ENCODE measurements around the gene SPTLC3. TPM values are rescaled to one million over a fixed set of nuclear protein-coding genes. Genes with fewer than 3 reads are reported as not detected.
"Not testable (repeated sequence)": the region's sequence is repeated elsewhere in the genome, so short reads cannot be mapped to it uniquely, and the experiment has no call there.

SPTLC3 gene
- polyA plus RNA-seq, 4 donors = 4.3 to 60.2 (median 5.8) TPM

GRCh38 chr20:12978613-12979495 is 29.9 kb upstream of the SPTLC3 start:
- Histone ChIP-seq H3K4me3 (ENCODE audit: low read depth in 1 of 3, low read length in 3 of 3) (no peak overlapping the region), H3K27me3 (ENCODE audit: control insufficient read depth in 3 of 3, insufficient read depth in 3 of 3, low read length in 3 of 3) (no peaks in the 10 kb centered on the region), H3K36me3 (ENCODE audit: control insufficient read depth in 3 of 3, insufficient read depth in 2 of 3, low read depth in 1 of 3, low read length in 3 of 3) (no peaks in the 10 kb centered on the region), H3K27ac (ENCODE audit: low read depth in 1 of 3, low read length in 2 of 3) (no peak overlapping the region), H3K4me1 (ENCODE audit: control insufficient read depth in 3 of 3, insufficient read depth in 2 of 3, low read depth in 1 of 3, low read length in 2 of 3) (peaks cover 0 to 17% (median 0%) of the 10 kb centered on the region in 3 donors), H3K9me3 (ENCODE audit: control insufficient read depth in 2 of 2, insufficient read depth in 1 of 2, low read depth in 1 of 2, low read length in 1 of 2) (no peaks in the 10 kb centered on the region)
- 80 to 87% (median 87%) methylated on average over 4 of the region's 4 CpGs for WGBS, 3 donors
- no peak for FAIRE-seq
- no peak for DNase-seq

- not testable (repeated sequence) for H3K27ac ChIP-seq (ENCODE audit: low read depth in 1 of 3, low read length in 2 of 3); FAIRE-seq; DNase-seq; H3K27me3 ChIP-seq (ENCODE audit: control insufficient read depth in 3 of 3, insufficient read depth in 3 of 3, low read length in 3 of 3); H3K36me3 ChIP-seq (ENCODE audit: control insufficient read depth in 3 of 3, insufficient read depth in 2 of 3, low read depth in 1 of 3, low read length in 3 of 3); H3K9me3 ChIP-seq (ENCODE audit: control insufficient read depth in 2 of 2, insufficient read depth in 1 of 2, low read depth in 1 of 2, low read length in 1 of 2); H3K4me3 ChIP-seq (ENCODE audit: low read depth in 1 of 3, low read length in 3 of 3)
- WGBS, 3 donors = 90 to 97% (median 93%) methylated on average over 3 of the region's 3 CpGs
- H3K4me1 ChIP-seq (ENCODE audit: control insufficient read depth in 3 of 3, insufficient read depth in 2 of 3, low read depth in 1 of 3, low read length in 2 of 3) = peaks cover 0 to 19% (median 0%) of the 10 kb centered on the region in 3 donors
Measured at GRCh38 chr20:12979713-12980112, 29.1 kb upstream of the SPTLC3 start.

- DNase-seq (no peak), FAIRE-seq (no peak)
Measured at GRCh38 chr20:12982098-12982497, 26.7 kb upstream of the SPTLC3 start.

GRCh38 chr20:12984069-12984765 is 24.6 kb upstream of the SPTLC3 start:
- Histone ChIP-seq H3K4me1 (ENCODE audit: control insufficient read depth in 3 of 3, insufficient read depth in 2 of 3, low read depth in 1 of 3, low read length in 2 of 3) (peaks cover 0 to 12% (median 0%) of the 10 kb centered on the region in 3 donors), H3K4me3 (ENCODE audit: low read depth in 1 of 3, low read length in 3 of 3) (no peak overlapping the region), H3K9me3 (ENCODE audit: control insufficient read depth in 2 of 2, insufficient read depth in 1 of 2, low read depth in 1 of 2, low read length in 1 of 2) (no peaks in the 10 kb centered on the region), H3K36me3 (ENCODE audit: control insufficient read depth in 3 of 3, insufficient read depth in 2 of 3, low read depth in 1 of 3, low read length in 3 of 3) (no peaks in the 10 kb centered on the region), H3K27me3 (ENCODE audit: control insufficient read depth in 3 of 3, insufficient read depth in 3 of 3, low read length in 3 of 3) (no peaks in the 10 kb centered on the region), H3K27ac (ENCODE audit: low read depth in 1 of 3, low read length in 2 of 3) (no peak overlapping the region)
- FAIRE-seq (no peak), DNase-seq (peak; percentile 52 to 66)
- 23 to 54% (median 38%) methylated on average over 2 of the region's 2 CpGs for WGBS, 3 donors

More at GRCh38 chr20:12982098-12982497, 26.7 kb upstream of the SPTLC3 start:
- H3K4me3 ChIP-seq (ENCODE audit: low read depth in 1 of 3, low read length in 3 of 3) = no peak overlapping the region
- WGBS, 3 donors = 84 to 88% (median 87%) methylated on average over 2 of the region's 2 CpGs
- H3K36me3 ChIP-seq (ENCODE audit: control insufficient read depth in 3 of 3, insufficient read depth in 2 of 3, low read depth in 1 of 3, low read length in 3 of 3) = no peaks in the 10 kb centered on the region
- H3K9me3 ChIP-seq (ENCODE audit: control insufficient read depth in 2 of 2, insufficient read depth in 1 of 2, low read depth in 1 of 2, low read length in 1 of 2) = no peaks in the 10 kb centered on the region
- H3K4me1 ChIP-seq (ENCODE audit: control insufficient read depth in 3 of 3, insufficient read depth in 2 of 3, low read depth in 1 of 3, low read length in 2 of 3) = peaks cover 0 to 18% (median 0%) of the 10 kb centered on the region in 3 donors
- H3K27ac ChIP-seq (ENCODE audit: low read depth in 1 of 3, low read length in 2 of 3) = no peak overlapping the region
- H3K27me3 ChIP-seq (ENCODE audit: control insufficient read depth in 3 of 3, insufficient read depth in 3 of 3, low read length in 3 of 3) = no peaks in the 10 kb centered on the region

- no peak overlapping the region for H3K4me3 ChIP-seq (ENCODE audit: low read depth in 1 of 3, low read length in 3 of 3)
- H3K27ac ChIP-seq (ENCODE audit: low read depth in 1 of 3, low read length in 2 of 3) = no peak overlapping the region
- peak in 1 of 2 donors; percentile 63 for DNase-seq
- H3K4me1 ChIP-seq (ENCODE audit: control insufficient read depth in 3 of 3, insufficient read depth in 2 of 3, low read depth in 1 of 3, low read length in 2 of 3) = peaks cover 0 to 12% (median 0%) of the 10 kb centered on the region in 3 donors
- FAIRE-seq = no peak
- 5 to 47% (median 29%) methylated on average over 2 of the region's 2 CpGs for WGBS, 3 donors
- no peaks in the 10 kb centered on the region for H3K9me3 ChIP-seq (ENCODE audit: control insufficient read depth in 2 of 2, insufficient read depth in 1 of 2, low read depth in 1 of 2, low read length in 1 of 2)
- no peaks in the 10 kb centered on the region for H3K36me3 ChIP-seq (ENCODE audit: control insufficient read depth in 3 of 3, insufficient read depth in 2 of 3, low read depth in 1 of 3, low read length in 3 of 3)
- no peaks in the 10 kb centered on the region for H3K27me3 ChIP-seq (ENCODE audit: control insufficient read depth in 3 of 3, insufficient read depth in 3 of 3, low read length in 3 of 3)
Measured at GRCh38 chr20:12984863-12985262, 23.9 kb upstream of the SPTLC3 start.

- FAIRE-seq (no peak), DNase-seq (no peak)
- H3K4me1 ChIP-seq (ENCODE audit: control insufficient read depth in 3 of 3, insufficient read depth in 2 of 3, low read depth in 1 of 3, low read length in 2 of 3) = peaks cover 0 to 12% (median 0%) of the 10 kb centered on the region in 3 donors
- H3K27me3 ChIP-seq (ENCODE audit: control insufficient read depth in 3 of 3, insufficient read depth in 3 of 3, low read length in 3 of 3) = no peaks in the 10 kb centered on the region
- no peaks in the 10 kb centered on the region for H3K36me3 ChIP-seq (ENCODE audit: control insufficient read depth in 3 of 3, insufficient read depth in 2 of 3, low read depth in 1 of 3, low read length in 3 of 3)
- no peak overlapping the region for H3K4me3 ChIP-seq (ENCODE audit: low read depth in 1 of 3, low read length in 3 of 3)
- no peak overlapping the region for H3K27ac ChIP-seq (ENCODE audit: low read depth in 1 of 3, low read length in 2 of 3)
- no peaks in the 10 kb centered on the region for H3K9me3 ChIP-seq (ENCODE audit: control insufficient read depth in 2 of 2, insufficient read depth in 1 of 2, low read depth in 1 of 2, low read length in 1 of 2)
- WGBS, 3 donors = 75 to 80% (median 79%) methylated on average over 3 of the region's 3 CpGs
Measured at GRCh38 chr20:12987261-12987660, 21.5 kb upstream of the SPTLC3 start.

- no peak for DNase-seq
- Histone ChIP-seq H3K36me3 (ENCODE audit: control insufficient read depth in 3 of 3, insufficient read depth in 2 of 3, low read depth in 1 of 3, low read length in 3 of 3) (no peaks in the 10 kb centered on the region), H3K4me1 (ENCODE audit: control insufficient read depth in 3 of 3, insufficient read depth in 2 of 3, low read depth in 1 of 3, low read length in 2 of 3) (peaks cover 0 to 7% (median 0%) of the 10 kb centered on the region in 3 donors), H3K27ac (ENCODE audit: low read depth in 1 of 3, low read length in 2 of 3) (no peak overlapping the region), H3K27me3 (ENCODE audit: control insufficient read depth in 3 of 3, insufficient read depth in 3 of 3, low read length in 3 of 3) (no peaks in the 10 kb centered on the region), H3K4me3 (ENCODE audit: low read depth in 1 of 3, low read length in 3 of 3) (no peak overlapping the region), H3K9me3 (ENCODE audit: control insufficient read depth in 2 of 2, insufficient read depth in 1 of 2, low read depth in 1 of 2, low read length in 1 of 2) (no peaks in the 10 kb centered on the region)
- 80 to 89% (median 82%) methylated on average over 3 of the region's 3 CpGs for WGBS, 3 donors
- FAIRE-seq = no peak
Measured at GRCh38 chr20:12989586-12990115, 19.1 kb upstream of the SPTLC3 start.

GRCh38 chr20:12997128-12997655 is 11.6 kb upstream of the SPTLC3 start:
- H3K36me3 ChIP-seq (ENCODE audit: control insufficient read depth in 3 of 3, insufficient read depth in 2 of 3, low read depth in 1 of 3, low read length in 3 of 3) = no peaks in the 10 kb centered on the region
- H3K27ac ChIP-seq (ENCODE audit: low read depth in 1 of 3, low read length in 2 of 3) = no peak overlapping the region
- WGBS, 3 donors = 63 to 89% (median 74%) methylated on average over 2 of the region's 2 CpGs
- FAIRE-seq (no peak), DNase-seq (no peak)
- peaks cover 0 to 17% (median 0%) of the 10 kb centered on the region in 3 donors for H3K4me1 ChIP-seq (ENCODE audit: control insufficient read depth in 3 of 3, insufficient read depth in 2 of 3, low read depth in 1 of 3, low read length in 2 of 3)
- H3K4me3 ChIP-seq (ENCODE audit: low read depth in 1 of 3, low read length in 3 of 3) = no peak overlapping the region
- no peaks in the 10 kb centered on the region for H3K27me3 ChIP-seq (ENCODE audit: control insufficient read depth in 3 of 3, insufficient read depth in 3 of 3, low read length in 3 of 3)
- H3K9me3 ChIP-seq (ENCODE audit: control insufficient read depth in 2 of 2, insufficient read depth in 1 of 2, low read depth in 1 of 2, low read length in 1 of 2) = no peaks in the 10 kb centered on the region
